Epithelial cell of proximal tubule (primary cell): Measurements from ENCODE around the gene TMEM119. TPM values are rescaled to one million over a fixed set of nuclear protein-coding genes. Genes with fewer than 3 reads are reported as not detected.

Experiments used
- DNase-seq: peaks from one replicate; pipeline ENCODE4 v3.0.0-alpha.2; 2011; ENCODE audit warnings: low read depth
- H3K4me3 ChIP-seq: 2 replicates; pipeline ENCODE4 v1.5.1; 2011; ENCODE audit warnings: low read depth, mild to moderate bottlenecking, low read length
- total RNA-seq: library from RNA; depleted of rRNA; stranded (reverse); fragments of >200 nt; gene quantifications from 2 replicates; pipeline ENCODE4 v1.2.3, GENCODE V29; 2015
- TF ChIP-seq, protein P1 (sequence below): conservative IDR thresholded peaks from 2 replicates; pipeline ENCODE4 v1.5.1; 2012; ENCODE audit warnings: low read depth, mild to moderate bottlenecking, low read length

TMEM119 gene
- total RNA-seq, 1 donor from 2014 or later, result 0.06 TPM

DNA sequence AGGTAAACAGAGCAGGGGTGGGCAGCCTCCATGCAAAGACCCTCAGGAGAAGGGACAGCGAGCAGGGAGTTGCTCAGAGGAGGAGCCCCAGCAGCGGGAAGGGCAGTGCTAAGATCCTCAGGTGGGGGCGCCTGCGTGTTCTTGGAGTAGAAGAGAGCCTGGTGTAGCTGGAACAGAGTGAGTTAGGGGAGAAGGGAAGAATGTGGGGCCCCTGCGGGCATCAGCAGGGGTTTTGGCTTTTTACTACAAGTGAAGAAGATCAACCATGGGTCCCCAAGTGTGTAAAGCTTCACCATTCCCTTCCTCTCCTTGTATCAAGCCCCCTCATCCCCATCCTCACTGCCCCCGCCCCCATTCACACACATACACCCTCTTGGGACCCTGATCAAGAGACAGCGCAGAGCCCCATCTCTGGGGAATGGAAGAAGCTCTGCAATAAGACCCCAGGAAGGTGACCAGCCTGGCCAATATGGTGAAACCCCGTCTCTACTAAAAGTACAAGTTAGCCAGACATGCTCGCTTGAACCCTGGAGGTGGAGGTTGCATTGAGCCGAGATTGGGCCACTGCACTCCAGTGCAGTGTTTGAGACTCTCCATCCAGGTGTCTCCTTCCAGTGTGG is 10.2 kb upstream of the TMEM119 start:
- H3K4me3 ChIP-seq, result no peak overlapping the region
- TF ChIP-seq, protein P1, sequence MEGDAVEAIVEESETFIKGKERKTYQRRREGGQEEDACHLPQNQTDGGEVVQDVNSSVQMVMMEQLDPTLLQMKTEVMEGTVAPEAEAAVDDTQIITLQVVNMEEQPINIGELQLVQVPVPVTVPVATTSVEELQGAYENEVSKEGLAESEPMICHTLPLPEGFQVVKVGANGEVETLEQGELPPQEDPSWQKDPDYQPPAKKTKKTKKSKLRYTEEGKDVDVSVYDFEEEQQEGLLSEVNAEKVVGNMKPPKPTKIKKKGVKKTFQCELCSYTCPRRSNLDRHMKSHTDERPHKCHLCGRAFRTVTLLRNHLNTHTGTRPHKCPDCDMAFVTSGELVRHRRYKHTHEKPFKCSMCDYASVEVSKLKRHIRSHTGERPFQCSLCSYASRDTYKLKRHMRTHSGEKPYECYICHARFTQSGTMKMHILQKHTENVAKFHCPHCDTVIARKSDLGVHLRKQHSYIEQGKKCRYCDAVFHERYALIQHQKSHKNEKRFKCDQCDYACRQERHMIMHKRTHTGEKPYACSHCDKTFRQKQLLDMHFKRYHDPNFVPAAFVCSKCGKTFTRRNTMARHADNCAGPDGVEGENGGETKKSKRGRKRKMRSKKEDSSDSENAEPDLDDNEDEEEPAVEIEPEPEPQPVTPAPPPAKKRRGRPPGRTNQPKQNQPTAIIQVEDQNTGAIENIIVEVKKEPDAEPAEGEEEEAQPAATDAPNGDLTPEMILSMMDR, result no peak
- no peak for DNase-seq

DNA sequence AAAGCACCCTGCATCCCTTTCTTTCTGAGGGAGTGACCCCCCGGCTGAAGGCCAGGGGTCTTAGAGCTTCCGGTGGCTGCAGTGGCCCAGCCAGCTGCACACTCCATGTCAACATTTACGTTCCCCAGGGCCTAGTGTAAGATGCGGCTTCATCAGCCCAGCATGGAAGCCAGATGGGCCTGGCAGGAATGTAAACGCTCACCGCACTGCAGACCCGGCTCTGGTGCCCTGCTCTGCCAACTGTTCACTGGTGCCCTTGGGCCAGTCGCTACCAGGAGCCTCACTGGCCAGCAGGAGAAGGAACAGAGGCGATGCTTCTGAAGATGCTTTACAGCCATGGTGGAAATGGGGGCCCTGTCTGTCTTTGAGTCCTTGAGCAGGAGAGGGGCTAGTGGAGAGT is 8.6 kb upstream of the TMEM119 start:
- no peak overlapping the region for H3K4me3 ChIP-seq
- DNase-seq, result no peak
- TF ChIP-seq, protein P1, result no peak

DNA sequence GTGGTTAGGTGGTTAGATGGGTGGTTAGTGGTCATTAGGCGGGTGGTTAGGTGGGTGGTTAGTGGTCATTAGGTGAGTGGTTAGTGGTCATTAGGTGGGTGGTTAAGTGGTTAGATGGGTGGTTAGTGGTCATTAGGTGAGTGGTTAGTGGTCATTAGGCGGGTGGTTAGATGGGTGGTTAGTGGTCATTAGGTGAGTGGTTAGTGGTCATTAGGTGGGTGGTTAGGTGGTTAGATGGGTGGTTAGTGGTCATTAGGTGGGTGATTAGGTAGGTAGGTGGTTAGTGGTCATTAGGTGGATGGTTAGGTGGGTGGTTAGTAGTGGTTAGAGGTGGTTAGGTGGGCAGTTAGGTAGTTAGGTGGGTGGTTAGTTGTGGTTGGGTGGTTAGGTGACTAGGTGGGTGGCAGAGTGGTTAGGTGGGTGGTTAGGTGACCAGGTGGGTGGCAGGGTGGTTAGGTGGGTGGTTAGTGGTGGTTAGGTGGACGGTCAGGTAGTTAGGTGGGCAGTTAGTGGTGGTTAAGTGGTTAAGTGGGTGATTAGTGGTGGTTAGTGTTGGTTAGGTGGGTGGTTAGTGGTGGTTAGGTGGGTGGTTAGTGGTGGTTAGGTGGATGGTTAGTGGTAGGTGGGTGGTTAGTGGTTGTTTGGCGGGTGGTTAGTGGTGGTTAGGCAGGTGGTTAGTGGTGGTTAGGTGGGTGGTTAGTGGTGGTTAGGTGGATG is 8.0 kb upstream of the TMEM119 start:
- no peak overlapping the region for H3K4me3 ChIP-seq
- DNase-seq, result no peak
- TF ChIP-seq, protein P1, result no peak

DNA sequence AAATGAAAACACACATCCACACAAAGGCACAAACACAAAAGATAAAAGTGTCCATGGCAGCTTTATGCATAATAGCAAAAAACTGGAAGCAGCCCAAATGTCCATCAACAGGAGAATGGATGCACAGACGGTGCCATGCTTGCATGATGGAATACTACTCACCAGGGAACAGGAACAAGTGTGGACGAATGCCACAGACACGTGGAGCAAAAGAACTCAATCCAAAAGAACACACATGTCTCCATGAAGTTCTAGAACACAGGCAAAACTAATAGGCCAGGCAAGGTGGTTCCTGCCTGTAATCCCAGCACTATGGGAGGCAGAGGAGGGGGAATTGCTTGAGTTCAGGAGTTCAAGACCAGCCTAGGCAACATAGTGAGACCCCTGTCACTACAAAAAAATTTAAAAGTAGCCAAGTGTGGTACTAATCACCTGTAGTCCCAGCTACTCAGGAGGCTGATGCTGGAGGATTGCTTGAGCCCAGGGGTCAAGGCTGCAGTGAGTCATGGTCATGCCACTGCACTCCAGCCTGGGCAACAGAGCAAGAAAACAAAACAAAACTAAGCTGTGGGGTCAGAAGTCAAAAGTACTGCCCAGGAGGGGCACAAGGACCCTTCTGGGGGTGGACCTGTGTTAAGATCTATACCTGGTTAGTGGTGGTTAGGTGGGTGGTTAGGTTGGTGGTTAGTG is 7.3 kb upstream of the TMEM119 start:
- H3K4me3 ChIP-seq, result no peak overlapping the region
- peak; percentile 68 for DNase-seq
- TF ChIP-seq, protein P1, result no peak

DNA sequence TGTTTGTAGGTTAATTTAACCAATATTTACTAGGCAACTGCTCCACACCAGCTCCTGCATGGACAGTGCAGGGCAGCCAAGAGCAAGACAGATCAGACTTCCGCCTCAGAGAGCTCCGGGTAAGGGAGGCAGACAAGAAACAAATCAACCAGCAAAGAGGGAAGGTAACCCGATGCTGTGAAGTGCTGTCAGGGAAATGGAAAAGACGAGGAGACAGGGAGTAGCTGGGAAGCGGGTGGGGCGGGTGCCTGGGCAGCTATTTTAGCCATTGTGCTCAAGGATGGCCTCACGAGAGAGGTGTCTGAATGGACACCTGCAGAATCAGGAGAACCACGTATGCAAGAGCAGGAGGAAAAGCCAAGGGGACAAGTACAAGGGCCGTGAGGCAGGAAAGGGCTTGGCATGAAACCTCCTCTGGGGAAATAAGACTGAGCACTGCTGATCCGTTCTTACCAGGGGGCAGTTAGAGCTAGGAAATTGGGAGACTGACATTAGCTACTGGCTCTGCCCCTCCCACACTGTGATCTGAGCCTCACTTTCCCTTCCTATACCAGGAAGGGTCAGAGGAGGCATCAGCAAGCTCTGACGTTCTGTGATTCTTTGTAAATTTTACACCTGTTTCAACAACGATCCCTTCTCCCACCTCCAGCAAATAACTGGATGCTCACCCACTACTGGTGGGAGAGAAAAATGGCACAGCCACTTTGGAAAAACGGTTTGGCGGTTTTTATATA is 6.5 kb upstream of the TMEM119 start:
- TF ChIP-seq, protein P1, result no peak
- H3K4me3 ChIP-seq, result no peak overlapping the region
- DNase-seq, result no peak

DNA sequence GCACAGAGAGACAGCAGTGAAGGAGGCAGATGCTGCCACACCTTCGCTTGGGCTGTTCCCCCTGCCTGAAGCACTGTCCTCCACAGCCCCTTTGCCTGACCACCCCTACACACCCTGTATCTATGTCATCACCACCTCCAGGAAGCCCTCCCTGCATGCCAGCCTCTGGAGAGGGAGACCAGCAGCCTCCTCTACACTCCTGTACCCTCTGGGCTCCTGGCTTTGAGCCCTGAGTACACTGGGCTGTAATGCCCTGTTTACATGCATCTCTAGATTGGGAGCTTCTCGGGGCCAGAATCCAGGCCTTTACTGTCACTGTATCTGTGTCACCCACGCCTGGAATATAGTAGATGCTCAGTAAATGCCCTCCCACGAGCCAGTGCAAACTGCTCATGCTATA is 5.9 kb upstream of the TMEM119 start:
- H3K4me3 ChIP-seq, result no peak overlapping the region
- TF ChIP-seq, protein P1, result no peak
- DNase-seq, result no peak
